Activated CD4-positive, CD25-positive, alpha-beta regulatory T cell treated with anti-CD3 and anti-CD28 coated beads, Interleukin-2, amount 50 U/mL, for 16 hours (primary cell): ENCODE results near the gene BCL2L14.
"Not testable (repeated sequence)": the region's sequence is repeated elsewhere in the genome, so short reads cannot be mapped to it uniquely, and the experiment has no call there.

Experiments used
- DNase-seq: peaks from one replicate; pipeline ENCODE4 v3.0.0-alpha.2; 2020; ENCODE audit warnings: low read depth, low spot score

The BCL2L14 gene

GRCh38 chr12:12107678-12108077 lies 36.9 kb downstream of the BCL2L14 start:
- no peak for DNase-seq

GRCh38 chr12:12108441-12109058 lies 37.8 kb downstream of the BCL2L14 start:
- DNase-seq = no peak

- not testable (repeated sequence) for DNase-seq
Measured at GRCh38 chr12:12110923-12111555, 40.3 kb downstream of the BCL2L14 start.

GRCh38 chr12:12115514-12115913 lies 44.8 kb downstream of the BCL2L14 start:
- no peak for DNase-seq

- no peak for DNase-seq
Measured at GRCh38 chr12:12116677-12117076, 45.9 kb downstream of the BCL2L14 start.

- DNase-seq = no peak
Measured at GRCh38 chr12:12121061-12121460, 50.3 kb downstream of the BCL2L14 start.

GRCh38 chr12:12123036-12123604 lies 52.4 kb downstream of the BCL2L14 start:
- DNase-seq = no peak

GRCh38 chr12:12126551-12126950 lies 55.8 kb downstream of the BCL2L14 start:
- DNase-seq = no peak

- no peak for DNase-seq
Measured at GRCh38 chr12:12127304-12127703, 56.6 kb downstream of the BCL2L14 start.

- no peak for DNase-seq
Measured at GRCh38 chr12:12128670-12129069, 57.9 kb downstream of the BCL2L14 start.

- DNase-seq = no peak
Measured at GRCh38 chr12:12133259-12133658, 62.5 kb downstream of the BCL2L14 start.

GRCh38 chr12:12133785-12134184 lies 63.0 kb downstream of the BCL2L14 start:
- no peak for DNase-seq

GRCh38 chr12:12138203-12139154 lies 67.7 kb downstream of the BCL2L14 start:
- DNase-seq = no peak

GRCh38 chr12:12141000-12141399 lies 70.3 kb downstream of the BCL2L14 start:
- DNase-seq = no peak

- DNase-seq = not testable (repeated sequence)
Measured at GRCh38 chr12:12144531-12144930, 73.8 kb downstream of the BCL2L14 start.

GRCh38 chr12:12147111-12147510 lies 76.4 kb downstream of the BCL2L14 start:
- no peak for DNase-seq
